ENCODE results near the gene ARID1A.

Gene ARID1A

GRCh38 chr1:26829184-26829911 is 133.5 kb downstream of the ARID1A start:
- DNase-seq, result no peak

- DNase-seq, result no peak
Measured at GRCh38 chr1:26831059-26831458, 135.2 kb downstream of the ARID1A start.

Measured in NCI-H1417 (cell line).